Measurements from ENCODE around the gene ZFP69. TPM values are rescaled to one million over a fixed set of nuclear protein-coding genes. Genes with fewer than 3 reads are reported as not detected.

The ZFP69 gene
- 1.4 and 1.9 TPM in 2 replicates for polyA plus RNA-seq (2011; rRNA removed)
- polyA minus RNA-seq (2011; rRNA and poly(A)+ RNA removed): 0.87 and 1.2 TPM in 2 replicates

GRCh38 chr1:40476924-40477677, at the start of gene ZFP69:
Gene ZFP69 (plus strand): TSS chr1:40477290. CDS start chr1:40479362, 2,072 bp downstream.
- ChIA-PET POLR2A (no interaction called here), CTCF (no interaction called here)
- Histone ChIP-seq H3K27me3 (ENCODE audit: control insufficient read depth, insufficient read depth, low read length) (no peaks in the 10 kb centered on the region), H3K4me3 (ENCODE audit: low read depth, low read length) (peak within 1 kb of the TSS; percentile 66), H3K36me3 (ENCODE audit: control insufficient read depth, insufficient read depth, low read length) (no peaks in the 10 kb centered on the region; the same call in 1 of the 2 replicates)
- no peak for DNase-seq (ENCODE audit: low read depth)
- TF ChIP-seq CTCF (IDR thresholded peaks at IDR 0.05; ENCODE audit: insufficient read depth, low read depth, low read length): no peak

DNA sequence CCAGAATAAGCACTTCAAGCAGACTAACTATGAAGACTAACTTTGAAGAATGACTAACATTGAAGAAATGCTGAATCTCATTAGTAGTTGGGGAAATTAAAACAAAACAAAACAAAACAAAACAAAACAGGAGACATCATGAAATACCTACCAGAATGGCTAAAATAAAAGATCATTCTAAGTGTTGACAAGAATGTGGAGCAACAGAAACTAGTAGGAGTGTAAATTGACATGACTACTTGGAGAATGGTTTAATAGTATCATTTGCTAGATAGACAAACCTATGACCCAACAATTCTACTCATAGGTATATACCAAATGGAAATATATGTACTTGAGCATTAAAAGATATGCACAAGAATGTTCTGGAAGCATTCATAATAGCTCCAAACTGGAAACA, 45.7 kb upstream of the ZFP69 start:
- Histone ChIP-seq H3K27me3 (ENCODE audit: control insufficient read depth, insufficient read depth, low read length) (no peaks in the 10 kb centered on the region), H3K4me3 (ENCODE audit: low read depth, low read length) (no peak overlapping the region), H3K36me3 (ENCODE audit: control insufficient read depth, insufficient read depth, low read length) (no peaks in the 10 kb centered on the region)
- no peak for DNase-seq (ENCODE audit: low read depth)
- no peak for TF ChIP-seq CTCF (IDR thresholded peaks at IDR 0.05; ENCODE audit: insufficient read depth, low read depth, low read length)
- ChIA-PET CTCF (interaction anchor here (0.9 kb wide), 1 partner anchor 288 kb away, joined by 3 read pairs; no protein-coding TSS in a partner anchor), POLR2A (no interaction called here)

GRCh38 chr1:40432644-40433390, 44.3 kb upstream of the ZFP69 start:
- no peaks in the 10 kb centered on the region for H3K36me3 ChIP-seq (ENCODE audit: control insufficient read depth, insufficient read depth, low read length)
- DNase-seq (ENCODE audit: low read depth): peak; percentile 15
- ChIA-PET POLR2A (no interaction called here), CTCF (interaction anchor here (0.6 to 1.7 kb wide), 3 partner anchors 10 to 289 kb away, joined by 3 to 4 read pairs (median 3); no protein-coding TSS in a partner anchor)
- no peaks in the 10 kb centered on the region for H3K27me3 ChIP-seq (ENCODE audit: control insufficient read depth, insufficient read depth, low read length)
- no peak for TF ChIP-seq CTCF (IDR thresholded peaks at IDR 0.05; ENCODE audit: insufficient read depth, low read depth, low read length)
- H3K4me3 ChIP-seq (ENCODE audit: low read depth, low read length): no peak overlapping the region

DNA sequence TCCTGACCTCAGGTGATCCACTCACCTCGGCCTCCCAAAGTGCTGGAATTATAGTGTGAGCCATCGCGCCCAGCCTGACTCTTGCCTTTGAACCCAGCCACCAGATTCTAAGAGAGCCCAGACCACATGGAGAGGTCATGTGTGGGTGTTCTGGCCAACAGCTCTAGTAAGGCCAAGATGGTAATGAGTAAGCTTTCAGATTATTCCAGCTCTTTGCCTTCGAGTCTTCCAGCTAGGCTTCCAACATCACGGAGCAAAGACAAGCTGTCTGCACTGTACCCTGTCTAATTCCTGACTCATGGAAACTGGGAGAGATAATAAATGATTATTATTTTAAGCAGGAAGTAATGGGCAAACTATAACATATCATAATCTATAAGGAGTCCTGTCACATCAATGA, 41.6 kb upstream of the ZFP69 start:
- ChIA-PET CTCF (interaction anchor here (1.4 to 2.6 kb wide), 2 partner anchors 120 to 292 kb away, joined by 3 to 10 read pairs; no protein-coding TSS in a partner anchor), POLR2A (no interaction called here)
- Histone ChIP-seq H3K36me3 (ENCODE audit: control insufficient read depth, insufficient read depth, low read length) (no peaks in the 10 kb centered on the region), H3K27me3 (ENCODE audit: control insufficient read depth, insufficient read depth, low read length) (no peaks in the 10 kb centered on the region), H3K4me3 (ENCODE audit: low read depth, low read length) (no peak overlapping the region)
- no peak for DNase-seq (ENCODE audit: low read depth)
- TF ChIP-seq CTCF (IDR thresholded peaks at IDR 0.05; ENCODE audit: insufficient read depth, low read depth, low read length): no peak

DNA sequence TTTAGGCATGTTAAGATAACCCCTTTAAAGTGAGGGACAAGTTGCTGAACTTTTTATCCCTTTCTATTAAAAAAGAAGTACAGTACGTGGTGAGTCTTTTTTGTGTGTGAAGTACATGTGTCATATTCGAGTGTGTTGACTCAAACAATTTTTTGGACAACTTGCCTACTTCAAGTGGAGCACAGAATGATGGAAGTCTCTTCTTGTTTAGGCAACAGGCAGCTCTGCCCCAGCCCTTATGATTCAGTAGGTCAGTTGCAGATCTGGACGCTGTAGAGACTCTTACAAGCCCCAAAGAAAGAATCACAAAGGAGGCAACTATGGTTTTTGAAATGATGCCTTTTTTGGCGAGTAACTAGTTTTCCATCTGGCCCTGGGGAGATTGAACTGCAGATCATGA, 41.2 kb upstream of the ZFP69 start:
- ChIA-PET POLR2A (no interaction called here), CTCF (interaction anchor here (1.4 to 2.6 kb wide), 2 partner anchors 121 to 292 kb away, joined by 3 to 10 read pairs; no protein-coding TSS in a partner anchor)
- Histone ChIP-seq H3K36me3 (ENCODE audit: control insufficient read depth, insufficient read depth, low read length) (no peaks in the 10 kb centered on the region), H3K27me3 (ENCODE audit: control insufficient read depth, insufficient read depth, low read length) (no peaks in the 10 kb centered on the region), H3K4me3 (ENCODE audit: low read depth, low read length) (no peak overlapping the region)
- TF ChIP-seq CTCF (IDR thresholded peaks at IDR 0.05; ENCODE audit: insufficient read depth, low read depth, low read length): no peak
- no peak for DNase-seq (ENCODE audit: low read depth)

Measured in BJ (cell line).